IPS DF 4.7 (cell line): Measurements from ENCODE around the gene BAHD1.

Experiments
- DNase-seq: peaks from one replicate; pipeline ENCODE4 v3.0.0-alpha.2; 2013; ENCODE audit warnings: low spot score; ENCODE audit errors: extremely low read depth

The BAHD1 gene

DNA sequence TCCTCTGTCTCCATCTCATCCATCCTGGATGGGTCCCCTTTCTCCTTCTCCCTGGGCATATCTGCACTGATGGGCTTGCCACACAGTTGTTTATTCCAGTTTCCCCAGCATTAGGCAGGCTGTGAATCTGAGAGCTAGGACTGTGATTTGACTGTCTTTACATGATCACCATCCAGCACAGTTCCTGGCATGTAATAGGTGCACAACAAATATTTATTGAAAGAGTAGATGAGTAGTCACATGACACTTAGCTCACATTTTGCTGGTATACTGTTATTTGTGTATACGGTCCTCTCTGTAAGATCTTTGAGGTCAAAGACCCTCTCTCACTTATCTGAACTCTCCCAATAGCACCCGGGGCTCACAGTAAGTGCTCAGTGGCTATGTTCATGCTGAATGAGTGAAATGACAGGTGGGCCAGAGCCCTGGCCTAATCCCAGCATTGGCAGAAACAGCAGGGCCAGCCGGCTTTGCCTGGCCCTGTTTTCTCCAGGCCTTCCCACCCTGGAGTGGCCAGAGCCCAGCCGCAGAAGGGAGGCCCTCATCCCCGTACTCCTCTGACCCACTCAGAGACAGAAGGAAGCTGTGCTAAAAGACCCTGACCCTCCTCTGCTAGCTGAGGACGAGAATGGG is 16.2 kb upstream of the BAHD1 start:
- DNase-seq = no peak

DNA sequence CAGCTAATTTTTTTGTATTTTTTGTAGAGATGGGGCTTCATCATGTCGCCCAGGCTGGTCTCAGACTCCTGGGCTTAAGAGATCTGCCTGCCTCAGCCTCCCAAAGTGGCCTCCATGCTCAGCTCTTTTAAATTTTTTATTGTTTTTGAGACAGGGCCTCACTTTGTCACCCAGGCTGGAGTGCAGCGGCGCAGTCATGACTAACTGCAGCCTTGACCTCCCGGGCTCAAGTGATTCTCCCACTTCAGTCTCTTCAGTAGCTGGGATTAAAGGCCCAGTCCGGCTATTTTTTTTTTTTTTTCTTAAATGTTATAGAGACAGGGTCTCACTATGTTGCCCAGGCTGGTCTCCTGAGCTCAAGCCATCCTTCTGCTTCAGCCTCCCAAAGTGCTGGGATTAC is 15.1 kb upstream of the BAHD1 start:
- DNase-seq = no peak

DNA sequence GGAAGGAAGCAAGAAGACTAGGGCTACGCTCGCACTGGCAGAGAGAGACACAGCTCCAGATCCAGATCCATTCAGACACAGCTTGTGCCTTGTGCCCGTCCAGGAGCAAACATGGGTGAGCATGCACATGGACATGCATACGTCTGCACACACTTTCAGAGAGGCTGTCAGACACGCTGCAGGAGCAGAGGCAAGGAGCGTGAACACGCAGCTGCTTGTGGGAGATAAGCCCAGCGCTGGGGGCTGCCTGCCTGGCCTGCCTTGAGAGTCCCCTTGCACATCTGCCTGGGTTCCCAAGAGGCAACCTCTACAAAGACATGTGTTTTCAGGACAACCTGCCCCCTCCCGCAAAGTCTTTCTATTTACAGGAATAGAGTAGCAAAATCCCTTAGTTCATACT is 13.6 kb upstream of the BAHD1 start:
- DNase-seq = no peak

DNA sequence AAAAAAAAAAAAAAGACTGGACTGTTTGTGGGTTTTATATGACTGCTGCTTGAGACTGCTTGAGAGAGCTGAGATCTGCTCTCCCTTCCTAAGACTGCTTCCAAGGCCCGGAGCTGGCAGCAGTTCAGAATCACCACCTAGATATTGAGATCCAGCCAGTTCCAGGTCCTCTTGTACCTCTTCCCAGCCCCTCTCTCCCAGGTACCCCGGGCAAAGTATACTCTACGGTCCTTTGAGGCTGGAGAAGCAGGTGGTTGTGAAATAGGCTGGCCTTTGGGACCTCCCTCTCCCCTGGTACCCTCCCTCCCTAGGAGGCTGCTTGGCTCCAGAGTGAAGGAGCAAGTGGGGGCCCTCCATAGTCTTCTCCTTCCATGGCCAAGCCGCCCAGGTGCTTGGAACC is 12.6 kb upstream of the BAHD1 start:
- no peak for DNase-seq

DNA sequence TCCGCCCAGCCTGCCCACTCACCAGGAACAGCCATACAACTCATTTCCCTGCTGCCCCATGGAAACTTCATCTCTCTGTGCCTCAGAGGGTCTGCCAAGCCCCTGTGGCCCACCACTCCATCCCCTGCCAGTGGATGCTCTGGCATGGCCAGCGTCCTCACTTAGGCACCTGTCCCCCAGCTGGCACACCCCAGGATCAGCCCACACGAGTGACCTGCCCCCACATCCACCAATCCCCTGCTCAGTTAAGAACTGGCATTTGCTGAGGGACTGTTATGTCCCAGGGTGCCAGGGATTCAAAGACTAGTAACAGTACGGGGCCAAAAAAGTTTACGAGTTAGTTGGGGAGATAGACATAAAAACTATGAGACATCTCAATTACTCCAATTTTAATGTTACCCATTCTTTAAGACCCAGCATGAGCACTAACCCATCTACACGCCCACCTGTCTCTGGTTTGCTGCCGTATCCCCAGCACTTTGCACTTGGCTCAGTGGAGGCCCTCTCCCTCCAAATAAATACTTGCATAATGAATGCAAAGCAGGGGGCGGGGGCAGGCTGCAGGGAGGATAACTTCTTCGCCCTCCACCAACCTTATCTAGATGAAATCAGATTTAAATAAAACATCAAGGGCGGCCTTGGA is 11.6 kb upstream of the BAHD1 start:
- DNase-seq = no peak

DNA sequence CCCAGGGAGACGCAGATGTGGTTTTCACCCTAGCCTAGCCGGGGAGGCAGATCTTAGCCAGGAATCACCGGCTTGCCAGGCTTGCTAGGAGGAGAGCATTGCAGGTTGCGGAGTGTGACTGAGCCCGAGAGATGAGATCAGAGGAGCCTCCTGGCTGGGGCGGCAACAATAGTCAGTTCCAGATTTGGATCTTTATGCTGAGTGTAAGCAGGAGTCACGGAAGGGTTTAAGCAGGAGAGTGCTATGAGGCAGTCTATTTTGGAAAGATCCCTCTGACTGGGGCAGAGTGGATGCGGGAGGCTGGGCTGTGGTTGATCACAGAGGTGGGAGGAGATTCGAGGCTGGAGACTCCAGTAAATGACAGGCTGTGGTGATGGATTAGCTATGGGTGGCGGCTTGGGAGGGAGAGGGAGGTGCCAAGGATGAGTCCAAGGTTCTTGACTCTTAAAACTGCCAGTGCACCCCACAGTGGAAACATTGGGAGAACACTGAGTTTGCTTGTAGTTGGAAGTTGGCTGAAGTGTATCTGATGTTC is 10.4 kb upstream of the BAHD1 start:
- no peak for DNase-seq

DNA sequence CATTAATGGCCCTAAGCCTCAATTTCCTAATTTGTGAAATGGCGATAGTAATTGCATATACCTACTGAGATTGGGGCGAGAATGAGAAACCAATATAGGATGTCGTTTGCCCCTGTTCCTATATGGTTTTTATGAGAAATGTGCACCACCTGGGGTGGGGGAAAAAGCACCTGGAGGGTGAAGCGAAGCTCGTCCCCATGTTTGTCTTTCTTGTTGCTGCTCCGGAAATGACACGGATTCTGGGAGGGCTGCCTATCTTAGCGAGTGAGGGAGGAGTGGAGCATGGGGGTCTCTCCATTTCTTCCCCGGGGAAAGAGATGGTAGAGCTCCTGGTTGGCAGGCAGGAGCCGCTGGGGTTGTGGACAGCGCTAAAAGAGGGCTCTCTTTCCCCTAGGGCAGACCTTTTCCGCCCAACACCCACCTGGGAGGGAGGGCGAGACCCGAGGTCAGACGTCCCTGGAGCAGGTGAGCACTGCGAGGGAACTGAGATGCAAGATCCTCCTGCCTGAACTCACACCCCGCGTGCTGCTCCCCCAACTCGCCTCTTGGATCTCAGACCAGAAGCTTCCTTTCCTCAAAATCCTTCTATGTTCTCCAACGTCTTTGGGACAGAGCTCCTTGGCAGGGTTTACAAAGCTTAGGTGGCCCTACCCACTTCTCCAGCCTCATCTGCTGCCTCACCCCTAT is 5.6 kb upstream of the BAHD1 start:
- DNase-seq = no peak

DNA sequence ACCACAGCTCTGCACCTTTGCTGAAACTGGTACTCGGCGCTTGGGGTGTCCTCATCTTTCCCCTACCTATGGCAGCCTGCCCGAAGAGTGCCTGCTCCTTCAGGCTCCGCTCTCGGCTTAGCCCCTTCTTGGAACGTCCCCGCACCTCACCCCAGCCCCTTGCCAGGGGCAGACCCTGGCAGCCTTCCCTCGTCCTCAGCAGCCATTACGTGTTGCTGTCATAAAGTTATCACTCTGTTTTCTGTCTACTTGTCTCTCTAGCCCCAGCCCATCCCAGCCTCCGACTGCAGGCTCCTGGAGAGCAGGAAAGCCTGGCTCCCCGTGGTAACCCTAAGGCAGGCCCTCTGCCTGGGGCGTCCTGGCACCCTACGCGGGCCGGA is 5.1 kb upstream of the BAHD1 start:
- no peak for DNase-seq

DNA sequence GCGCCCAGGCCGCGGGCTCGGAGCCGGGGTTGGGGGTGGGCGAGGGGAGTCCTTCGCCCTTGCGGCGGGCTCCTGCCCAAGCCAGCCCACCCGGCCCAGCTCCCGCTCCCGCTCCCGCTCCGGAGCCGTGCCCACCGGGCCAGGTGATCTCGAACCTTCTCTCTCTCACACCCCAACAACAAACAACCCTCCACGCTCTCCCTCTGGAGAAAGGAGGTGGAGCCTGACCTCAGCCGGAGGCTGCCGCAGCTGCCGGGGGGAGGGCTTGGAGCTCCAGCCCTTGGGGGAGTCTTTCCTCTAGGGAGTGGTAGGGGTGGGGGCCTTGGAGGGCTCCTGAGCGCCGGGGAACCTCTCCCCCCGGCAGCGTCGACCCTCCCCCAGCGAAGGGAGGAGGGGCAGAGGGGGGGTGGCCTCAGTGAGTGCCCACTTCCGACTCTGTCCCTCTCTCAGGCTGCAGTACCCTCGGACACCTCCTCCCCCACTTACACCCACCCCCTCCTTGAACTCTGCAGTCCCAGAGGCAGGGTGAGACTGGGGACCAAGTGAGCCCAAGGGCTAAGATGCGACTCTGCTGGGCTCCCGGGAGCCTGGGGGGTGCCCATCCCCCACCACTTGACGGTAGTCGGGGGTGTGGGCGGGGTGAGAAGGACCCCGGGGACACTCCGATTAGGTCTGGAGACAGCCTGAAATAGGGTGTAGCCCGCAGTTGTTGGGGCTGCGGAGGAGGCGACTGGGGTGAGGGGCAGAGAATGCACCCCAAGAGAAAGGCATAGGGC is 4.4 kb upstream of the BAHD1 start:
- DNase-seq = no peak

DNA sequence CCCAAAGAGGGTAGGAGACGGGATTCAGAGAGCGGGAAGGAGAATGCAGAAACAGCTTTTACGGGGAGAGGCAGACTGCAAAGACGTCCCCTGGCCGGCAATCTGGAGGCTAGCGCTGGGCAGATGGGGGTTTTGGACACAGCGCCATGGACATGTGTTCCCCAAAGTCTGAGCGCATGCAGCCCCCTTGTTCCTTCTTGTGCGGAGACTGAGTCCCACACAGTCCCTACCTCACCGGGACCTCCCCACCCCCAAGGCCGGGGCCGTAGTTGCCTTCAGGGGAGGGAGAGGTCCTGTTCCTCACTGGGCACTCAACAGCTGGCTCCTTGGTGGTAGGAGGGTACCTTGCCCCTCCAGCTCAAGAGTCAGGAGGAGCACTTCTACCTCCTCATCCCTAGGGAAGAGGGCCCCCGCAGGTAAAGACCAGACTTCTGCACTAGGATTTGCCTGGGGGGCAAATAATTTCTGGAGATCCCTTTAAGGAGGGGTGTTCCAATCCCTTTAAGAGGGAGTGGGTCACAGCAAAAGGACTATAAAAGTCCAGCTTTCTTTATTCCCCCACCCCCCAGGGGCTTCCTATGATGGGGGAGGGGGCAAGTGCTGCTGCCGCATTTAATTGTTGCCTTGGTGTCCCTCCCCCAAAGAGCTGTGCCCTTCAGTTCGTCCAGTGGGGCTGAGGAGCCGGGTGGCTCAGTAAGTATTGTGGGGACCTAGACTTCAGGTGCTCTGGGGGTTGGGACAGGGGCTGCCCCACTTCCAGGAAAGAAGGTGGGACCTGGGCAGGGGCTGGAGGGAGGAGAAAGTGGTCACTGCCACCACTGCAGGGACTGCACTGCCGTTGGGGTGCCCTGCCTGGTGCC is 3.6 kb upstream of the BAHD1 start:
- DNase-seq = no peak

DNA sequence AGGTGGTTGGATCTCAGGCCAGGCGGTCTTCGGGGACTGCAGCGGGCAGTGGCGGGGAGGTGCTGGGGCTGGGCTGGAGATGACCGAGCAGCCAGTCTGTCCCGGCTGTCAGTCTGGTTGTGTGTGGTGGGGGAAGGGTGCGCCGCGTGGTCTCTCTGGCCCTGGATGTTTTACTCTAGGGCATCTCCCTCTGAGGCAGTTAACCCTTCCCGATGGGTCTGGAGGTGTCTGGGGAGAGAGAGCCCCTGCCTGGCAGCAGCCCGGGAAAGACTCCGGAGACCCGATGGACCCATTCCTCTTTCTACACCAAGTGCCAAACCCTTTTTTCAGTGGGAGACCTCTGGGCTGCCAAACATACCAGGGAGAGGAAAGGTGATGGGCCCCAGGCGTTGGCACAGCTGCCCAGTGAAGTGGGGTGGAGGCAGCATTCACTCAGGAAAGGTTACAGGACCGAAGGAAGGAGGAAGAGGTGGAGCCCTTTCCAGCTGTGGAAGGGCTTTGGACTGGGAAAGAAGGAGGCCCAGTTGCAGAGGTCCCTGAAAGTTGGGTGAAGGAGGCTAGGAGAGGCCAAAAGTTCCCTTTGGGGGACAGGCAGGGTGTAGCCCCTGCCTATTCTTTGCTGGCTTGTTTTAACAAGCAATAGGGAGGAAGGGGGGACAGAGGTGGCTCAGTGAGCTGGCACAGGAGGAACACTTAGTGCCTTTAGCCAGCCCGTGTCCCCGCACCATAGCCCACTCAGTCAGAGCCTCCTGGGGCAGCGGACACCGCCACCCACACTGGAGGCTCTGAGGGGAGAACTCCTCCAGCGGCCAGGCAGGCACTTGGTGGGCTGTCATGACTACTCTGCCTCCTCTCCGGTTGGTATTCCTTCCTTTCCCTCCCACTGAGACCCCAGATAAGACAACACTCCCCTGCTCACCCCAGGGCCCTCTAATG is 2.7 kb upstream of the BAHD1 start:
- DNase-seq = no peak

DNA sequence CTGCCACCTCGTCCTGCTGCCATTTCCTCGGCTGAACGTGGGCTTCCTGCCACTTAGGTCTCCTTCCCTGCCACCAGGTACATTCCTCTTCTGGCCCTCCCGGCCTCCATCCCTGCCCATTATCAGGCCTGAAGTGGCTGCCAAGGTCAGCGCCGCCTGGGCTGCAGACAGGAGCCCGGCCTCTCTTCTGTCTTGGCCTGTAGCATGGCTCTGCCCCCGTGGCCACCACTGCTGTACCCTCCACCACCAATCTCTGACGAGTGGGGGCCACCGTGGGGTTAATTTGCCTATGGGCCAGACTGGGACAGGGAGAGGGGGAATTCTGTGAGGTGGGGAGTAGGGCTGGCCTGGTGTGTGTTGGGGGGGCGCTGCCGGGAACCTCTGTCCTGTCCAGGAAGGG is 2.0 kb upstream of the BAHD1 start:
- DNase-seq = no peak

DNA sequence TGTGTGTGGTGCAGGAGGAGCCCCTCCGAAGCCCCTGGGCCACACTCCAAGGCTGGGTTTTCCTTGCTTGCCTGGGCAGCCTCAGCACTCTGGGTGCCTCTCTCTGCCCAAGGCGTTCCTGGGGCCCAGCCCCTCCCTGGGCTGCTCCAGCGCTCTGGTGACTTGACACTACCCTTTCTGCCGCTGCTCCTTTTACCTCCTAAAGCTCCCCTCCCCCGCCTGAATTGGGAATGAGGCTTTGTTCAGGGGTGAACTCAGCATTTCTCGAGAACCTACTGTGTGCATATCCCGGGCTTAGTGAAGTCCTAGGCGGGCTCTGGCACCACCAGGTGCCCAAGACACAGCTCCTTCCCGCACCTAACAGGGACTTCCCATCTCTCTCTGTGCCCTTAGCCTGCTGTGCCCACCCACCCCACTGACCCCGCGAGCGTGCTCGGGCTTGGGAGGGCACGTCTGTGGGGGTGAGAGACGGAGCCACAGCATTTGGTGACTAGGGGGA is 1.2 kb upstream of the BAHD1 start:
- DNase-seq = peak; percentile 62

DNA sequence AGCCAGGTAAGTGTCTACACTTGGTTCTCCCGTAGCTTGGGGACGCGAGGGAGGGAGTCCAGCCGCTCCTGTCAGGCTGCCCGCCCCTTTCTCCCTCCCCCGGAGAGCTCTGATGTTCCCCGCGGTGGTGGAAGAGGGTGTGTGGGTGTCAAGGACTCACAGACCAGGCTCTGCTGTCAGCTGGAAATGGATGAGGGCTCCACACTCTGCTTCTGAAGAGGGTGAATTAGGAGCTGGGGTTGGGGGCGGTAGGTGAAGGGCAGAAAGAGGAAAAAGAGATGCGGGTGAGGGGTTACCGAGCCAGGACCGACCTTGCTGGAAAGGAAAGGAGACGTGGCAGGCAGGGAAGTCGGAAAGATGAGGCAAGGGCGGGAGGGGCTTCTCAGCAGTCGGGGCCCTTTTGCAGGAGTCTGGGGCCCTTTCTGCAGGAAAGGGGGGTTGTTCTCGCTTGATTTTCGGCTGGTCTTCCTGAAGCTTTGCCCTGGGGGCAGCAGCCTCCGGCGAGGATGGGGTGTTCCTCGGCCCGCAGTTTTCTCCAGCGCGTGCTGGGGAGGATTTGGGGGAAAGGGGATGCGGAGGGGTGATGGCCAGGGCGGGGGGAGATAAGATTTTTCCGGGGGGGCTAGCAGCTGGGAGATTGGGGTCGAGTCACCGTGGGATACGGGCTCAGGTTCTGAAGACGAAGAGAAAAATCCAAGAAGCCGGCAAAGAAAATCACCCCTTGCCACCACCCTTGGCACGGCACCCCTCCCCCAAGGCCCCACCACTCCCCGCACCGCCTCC is 602 bp upstream of the BAHD1 start:
- DNase-seq = no peak

DNA sequence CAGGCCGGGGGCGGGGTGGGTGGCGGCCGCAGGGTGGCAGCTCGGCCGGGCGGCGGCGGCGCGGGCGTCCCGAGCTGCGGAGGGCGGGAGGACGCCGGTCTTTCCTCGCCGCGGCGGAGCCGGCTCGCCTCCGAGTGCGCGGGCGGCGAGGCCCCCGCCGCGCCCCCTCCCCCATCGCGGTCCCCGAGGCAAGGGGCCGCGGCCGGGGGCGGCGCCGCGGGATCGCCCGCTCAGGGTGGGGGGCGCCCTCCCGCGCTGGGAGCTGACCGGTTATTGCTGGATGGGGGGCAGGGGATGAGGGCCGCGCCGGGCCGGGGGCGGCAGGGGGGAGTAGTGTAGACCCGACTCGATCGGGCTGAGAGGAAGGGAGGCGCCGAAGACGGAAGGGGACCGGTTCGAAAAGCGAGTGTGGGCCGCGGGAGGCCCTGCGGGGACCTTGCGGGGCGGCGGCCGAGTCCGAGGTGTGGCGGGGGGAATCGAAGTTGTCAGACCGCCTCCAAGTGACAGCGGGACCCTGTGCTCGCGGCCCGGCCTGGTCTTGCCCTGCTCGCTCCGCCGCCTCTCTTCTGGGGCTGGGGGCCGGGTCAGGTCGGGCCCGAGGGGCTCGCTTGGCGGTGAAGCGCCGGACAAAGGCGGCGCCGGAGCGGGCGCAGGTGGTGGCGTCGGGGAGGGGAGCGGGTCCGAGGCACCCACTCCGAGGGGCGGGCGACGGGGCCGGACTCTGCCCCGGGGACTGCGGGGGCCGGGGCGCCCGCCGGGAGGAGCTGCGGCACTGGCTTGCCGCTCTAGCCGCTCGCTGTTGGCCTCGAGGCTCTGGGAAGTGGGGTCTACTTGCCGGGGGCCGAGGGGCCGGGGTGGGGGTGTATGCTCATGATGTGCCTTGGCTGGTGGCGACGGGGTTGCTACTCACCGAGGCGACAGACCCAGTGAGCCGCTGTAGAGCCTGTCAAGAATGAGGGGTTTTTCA is 1.1 kb downstream of the BAHD1 start:
- DNase-seq = no peak

DNA sequence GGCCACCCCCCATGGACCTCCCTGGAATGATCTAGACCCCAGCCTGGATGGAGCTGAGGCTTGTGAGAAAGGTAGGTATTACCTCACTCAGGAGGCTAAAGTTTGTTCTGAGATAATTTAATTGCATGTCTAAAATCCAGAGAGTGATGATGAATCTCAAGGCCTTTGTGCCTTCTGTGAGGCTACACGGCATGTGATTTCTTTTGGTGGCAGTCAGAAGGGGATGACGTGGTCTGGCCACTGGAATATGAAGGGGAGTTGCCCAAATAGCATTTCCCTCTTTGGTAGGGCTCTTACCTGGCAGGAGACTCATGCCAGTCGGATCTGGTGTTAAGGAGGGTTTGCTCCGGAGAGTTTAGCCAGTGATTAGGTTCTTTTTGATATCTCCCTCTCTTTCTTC is 2.5 kb downstream of the BAHD1 start:
- DNase-seq = no peak

DNA sequence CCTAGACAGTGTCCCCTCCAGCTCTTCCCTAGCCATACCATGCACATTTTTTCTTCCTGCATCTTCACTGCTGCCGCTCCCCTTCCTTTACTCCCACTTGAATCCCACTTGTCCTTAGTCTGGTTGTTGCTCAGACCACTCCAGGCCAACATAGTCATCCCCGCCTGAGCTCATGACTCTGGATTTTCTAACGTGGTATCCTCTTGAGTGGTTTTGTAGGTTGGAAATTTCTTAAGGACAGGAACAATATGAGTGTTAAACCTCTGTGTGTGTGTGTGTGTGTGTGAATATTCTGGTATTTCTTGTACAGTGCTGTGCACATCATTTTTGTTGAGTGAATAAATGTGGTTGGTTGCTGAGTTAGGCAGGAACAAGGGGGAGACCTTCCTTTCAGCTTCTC is 3.1 kb downstream of the BAHD1 start:
- no peak for DNase-seq

DNA sequence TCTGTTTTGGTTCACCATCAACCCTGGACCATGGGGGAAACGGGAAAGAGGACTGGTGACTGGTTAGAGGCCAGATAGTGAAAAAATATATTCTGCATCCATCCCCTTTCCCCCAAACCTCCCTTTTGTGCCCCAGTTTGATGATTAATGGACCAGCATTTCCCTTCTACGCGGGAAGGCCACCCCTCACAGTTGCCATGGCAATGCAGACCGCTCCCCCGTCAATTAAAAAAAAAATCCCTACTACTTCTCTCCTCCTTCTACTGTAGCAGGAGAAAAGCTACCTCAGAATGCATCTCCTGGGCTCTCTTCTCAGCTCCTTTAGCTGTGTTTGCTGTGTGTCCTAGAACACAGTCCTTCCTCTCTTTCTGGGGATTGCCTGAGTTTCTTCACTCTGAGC is 4.0 kb downstream of the BAHD1 start:
- DNase-seq = no peak
